Stomach (tissue), 9 donors: ENCODE results near the gene NEU4. TPM values are rescaled to one million over a fixed set of nuclear protein-coding genes. Genes with fewer than 3 reads are reported as not detected.

Source experiments
- DNase-seq, 2 donors: peaks; one replicate each; pipeline versions ENCODE4 v3.0.0 to v3.0.0-alpha.2; 2013 to 2019
- H3K27ac ChIP-seq, 5 donors: fragments of 200-600 bp in 4 of 5; sonication (generic) in 4 of 5; one replicate each; pipeline ENCODE4 v1.5.1; 2013 to 2019; ENCODE audit warnings: mild to moderate bottlenecking in 1 of 5, moderate library complexity in 1 of 5
- H3K27me3 ChIP-seq, 3 donors: fragments of 200-600 bp; sonication (generic); one replicate each; pipeline ENCODE4 v1.5.1; 2017 to 2019; ENCODE audit warnings: mixed run types in 1 of 3
- H3K36me3 ChIP-seq, 4 donors: fragments of 200-600 bp; sonication (generic); 1 replicate in 3 of 4; 2 replicates in 1 of 4; pipeline ENCODE4 v1.5.1; 2016 to 2019
- H3K4me1 ChIP-seq, 4 donors: fragments of 200-600 bp; sonication (generic); one replicate each; pipeline ENCODE4 v1.5.1; 2016 to 2019
- H3K4me3 ChIP-seq, 4 donors: fragments of 200-600 bp; sonication (generic) in 3 of 4; one replicate each; pipeline ENCODE4 v1.5.1; 2016 to 2019; ENCODE audit warnings: mild to moderate bottlenecking in 1 of 4
- H3K9me3 ChIP-seq, 4 donors: fragments of 200-600 bp; sonication (generic); one replicate each; pipeline ENCODE4 v1.5.1; 2016 to 2019
- CTCF ChIP-seq, 7 experiments: fragments of 450-650 bp in 4 of 7; fragments of 200-600 bp in 3 of 7; sonication (generic) in 3 of 7; IDR thresholded peaks; one replicate each; pipeline ENCODE4 v1.5.1; 2016 to 2019; ENCODE audit warnings: antibody characterized with exemption in 7 of 7, control low read depth in 2 of 7, mild to moderate bottlenecking in 1 of 7
- EP300 ChIP-seq: sonication (generic); formaldehyde crosslinking; IDR thresholded peaks from one replicate; pipeline ENCODE4 v1.6.1; 2017; ENCODE audit warnings: antibody characterized with exemption
- POLR2A ChIP-seq, 4 donors: fragments of 450-650 bp; IDR thresholded peaks; one replicate each; pipeline ENCODE4 v1.6.1; 2016; ENCODE audit warnings: antibody characterized with exemption in 4 of 4, control low read depth in 2 of 4, mild to moderate bottlenecking in 1 of 4, moderate library complexity in 1 of 4
- POLR2AphosphoS5 ChIP-seq, 3 donors: sonication (generic); formaldehyde crosslinking; IDR thresholded peaks; one replicate each; pipeline ENCODE4 v1.6.1; 2016; ENCODE audit warnings: antibody characterized with exemption in 3 of 3
- WGBS, 5 donors: extraction: QIAGEN DNeasy Blood & Tissue Kit in 3 of 5; methylation state at CpG; one replicate each; pipeline versions ENCODE4 v1.1.5 to v1.1.7; 2013 to 2018; 5-methylcytosine and 5-hydroxymethylcytosine counted together
- intact Hi-C: fragments of 100-400 bp; cut with DNase I; formaldehyde crosslinking; loops from one replicate; pipeline ENCODE4 v1.15.1; 2023; ENCODE audit warnings: low total_unique reads
- polyA plus RNA-seq, 3 donors: library from polyadenylated mRNA; stranded (reverse); fragments of 200-250 nt; gene quantifications; one replicate each; pipeline ENCODE4 v1.2.3, GENCODE V29; 2013
- total RNA-seq, 5 donors: library from RNA; depleted of rRNA; stranded (reverse); fragments of >200 nt; gene quantifications; one replicate each; pipeline versions ENCODE4 v1.1.0 to v1.2.3, GENCODE V29; 2014 to 2016
- donor health status: healthy with polysubstance abuse.
- donor health status: Bipolar disorder and iron deficiency.
- donor health status: healthy.

Gene NEU4
- total and polyA plus RNA-seq, 8 donors, result 0.08 to 415 TPM; not detected in 6

- no peaks in the 10 kb centered on the region for H3K36me3 ChIP-seq
- intact Hi-C loops, result no loop called here
- H3K4me3 ChIP-seq, result no peak overlapping the region
- DNase-seq, result no peak
- no peak overlapping the region for H3K27ac ChIP-seq
- H3K9me3 ChIP-seq, result no peaks in the 10 kb centered on the region
- TF ChIP-seq POLR2A (IDR thresholded peaks at IDR 0.05) (no peak), CTCF (IDR thresholded peaks at IDR 0.05) (no peak), EP300 (no peak), POLR2AphosphoS5 (IDR thresholded peaks at IDR 0.05) (no peak)
- peaks cover 0 to 16% (median 0%) of the 10 kb centered on the region in 3 donors for H3K27me3 ChIP-seq
- H3K4me1 ChIP-seq, result peaks cover 0 to 3% (median 0%) of the 10 kb centered on the region in 4 donors
- WGBS, 5 donors, result 54 to 62% (median 59%) methylated on average over 6 of the region's 6 CpGs
Measured at GRCh38 chr2:241836292-241836691, 27.3 kb downstream of the NEU4 start.

- H3K27me3 ChIP-seq, result peaks cover 0 to 14% (median 0%) of the 10 kb centered on the region in 3 donors
- intact Hi-C loops, result no loop called here
- no peak overlapping the region for H3K27ac ChIP-seq
- 51 to 65% (median 55%) methylated on average over 13 of the region's 13 CpGs for WGBS, 5 donors
- no peaks in the 10 kb centered on the region for H3K36me3 ChIP-seq
- H3K4me3 ChIP-seq, result no peak overlapping the region
- DNase-seq, result no peak
- no peaks in the 10 kb centered on the region for H3K9me3 ChIP-seq
- H3K4me1 ChIP-seq, result peaks cover 0 to 3% (median 0%) of the 10 kb centered on the region in 4 donors
- TF ChIP-seq CTCF (IDR thresholded peaks at IDR 0.05), result no peak
- no peak for TF ChIP-seq EP300
- no peak for TF ChIP-seq POLR2AphosphoS5 (IDR thresholded peaks at IDR 0.05)
- TF ChIP-seq POLR2A (IDR thresholded peaks at IDR 0.05), result no peak
Measured at GRCh38 chr2:241837197-241837965, 28.4 kb downstream of the NEU4 start.

- 76 to 82% (median 80%) methylated on average over 28 of the region's 28 CpGs for WGBS, 5 donors
- Histone ChIP-seq H3K36me3 (no peaks in the 10 kb centered on the region), H3K27ac (no peak overlapping the region), H3K4me1 (peaks cover 7 to 24% (median 18%) of the 10 kb centered on the region in 4 donors), H3K27me3 (peaks cover 0 to 12% (median 0%) of the 10 kb centered on the region in 3 donors), H3K9me3 (no peaks in the 10 kb centered on the region), H3K4me3 (no peak overlapping the region)
- TF ChIP-seq POLR2A (IDR thresholded peaks at IDR 0.05) (no peak), EP300 (no peak), POLR2AphosphoS5 (IDR thresholded peaks at IDR 0.05) (no peak), CTCF (IDR thresholded peaks at IDR 0.05) (no peak)
- no peak for DNase-seq
- intact Hi-C loops, result no loop called here
Measured at GRCh38 chr2:241841181-241842066, 32.4 kb downstream of the NEU4 start.

GRCh38 chr2:241842067-241842415 lies 33.0 kb downstream of the NEU4 start:
- Histone ChIP-seq H3K4me3 (no peak overlapping the region), H3K27me3 (peaks cover 0 to 12% (median 0%) of the 10 kb centered on the region in 3 donors), H3K36me3 (no peaks in the 10 kb centered on the region), H3K27ac (peak overlapping the region in 1 of 5 donors; percentile 72), H3K9me3 (no peaks in the 10 kb centered on the region), H3K4me1 (peaks cover 7 to 24% (median 18%) of the 10 kb centered on the region in 4 donors)
- TF ChIP-seq CTCF (IDR thresholded peaks at IDR 0.05) (no peak), POLR2A (IDR thresholded peaks at IDR 0.05) (no peak), POLR2AphosphoS5 (IDR thresholded peaks at IDR 0.05) (no peak), EP300 (no peak)
- intact Hi-C loops, result no loop called here
- WGBS, 5 donors, result 69 to 82% (median 72%) methylated on average over 11 of the region's 11 CpGs
- no peak for DNase-seq
